ENCODE measurements around the gene FGGY.

FGGY gene

GRCh38 chr1:59408608-59409240 lies 111.8 kb downstream of the FGGY start:
- H3K27me3 ChIP-seq (ENCODE audit: insufficient read depth, low read length): no peaks in the 10 kb centered on the region
- H3K4me1 ChIP-seq (ENCODE audit: insufficient read depth, low read length): peaks cover 12% of the 10 kb centered on the region
- H3K27ac ChIP-seq (ENCODE audit: low read depth, low read length): no peak overlapping the region
- no peak overlapping the region for H3K9ac ChIP-seq (ENCODE audit: low read depth, low read length)
- no peaks in the 10 kb centered on the region for H3K9me3 ChIP-seq (ENCODE audit: insufficient read depth, low read depth, low read length)
- H3K4me3 ChIP-seq (ENCODE audit: low read length): no peak overlapping the region
- 78% methylated on average over 4 of the region's 4 CpGs for WGBS
- H3K36me3 ChIP-seq (ENCODE audit: insufficient read depth, low read length): no peaks in the 10 kb centered on the region

- Histone ChIP-seq H3K4me3 (ENCODE audit: low read length) (no peak overlapping the region), H3K9ac (ENCODE audit: low read depth, low read length) (no peak overlapping the region), H3K27ac (ENCODE audit: low read depth, low read length) (no peak overlapping the region), H3K9me3 (ENCODE audit: insufficient read depth, low read depth, low read length) (no peaks in the 10 kb centered on the region), H3K27me3 (ENCODE audit: insufficient read depth, low read length) (no peaks in the 10 kb centered on the region), H3K36me3 (ENCODE audit: insufficient read depth, low read length) (no peaks in the 10 kb centered on the region), H3K4me1 (ENCODE audit: insufficient read depth, low read length) (peaks cover 12% of the 10 kb centered on the region)
Observed at GRCh38 chr1:59409549-59409948, 112.7 kb downstream of the FGGY start.

- H3K9me3 ChIP-seq (ENCODE audit: insufficient read depth, low read depth, low read length): no peaks in the 10 kb centered on the region
Observed at GRCh38 chr1:59409986-59410385, 113.1 kb downstream of the FGGY start.

GRCh38 chr1:59410457-59410856 lies 113.6 kb downstream of the FGGY start:
- peaks cover 12% of the 10 kb centered on the region for H3K4me1 ChIP-seq (ENCODE audit: insufficient read depth, low read length)
- H3K27me3 ChIP-seq (ENCODE audit: insufficient read depth, low read length): no peaks in the 10 kb centered on the region
- no peak overlapping the region for H3K9ac ChIP-seq (ENCODE audit: low read depth, low read length)
- H3K4me3 ChIP-seq (ENCODE audit: low read length): no peak overlapping the region
- H3K9me3 ChIP-seq (ENCODE audit: insufficient read depth, low read depth, low read length): no peaks in the 10 kb centered on the region
- H3K36me3 ChIP-seq (ENCODE audit: insufficient read depth, low read length): no peaks in the 10 kb centered on the region
- H3K27ac ChIP-seq (ENCODE audit: low read depth, low read length): no peak overlapping the region
- 100% methylated on average over 1 of the region's 2 CpGs for WGBS

More at GRCh38 chr1:59409986-59410385, 113.1 kb downstream of the FGGY start:
- Histone ChIP-seq H3K36me3 (ENCODE audit: insufficient read depth, low read length) (no peaks in the 10 kb centered on the region), H3K4me1 (ENCODE audit: insufficient read depth, low read length) (peaks cover 12% of the 10 kb centered on the region), H3K27ac (ENCODE audit: low read depth, low read length) (no peak overlapping the region), H3K4me3 (ENCODE audit: low read length) (no peak overlapping the region), H3K27me3 (ENCODE audit: insufficient read depth, low read length) (no peaks in the 10 kb centered on the region), H3K9ac (ENCODE audit: low read depth, low read length) (no peak overlapping the region)
- WGBS: 98% methylated on average over 2 of the region's 2 CpGs

- Histone ChIP-seq H3K36me3 (ENCODE audit: insufficient read depth, low read length) (no peaks in the 10 kb centered on the region), H3K27ac (ENCODE audit: low read depth, low read length) (no peak overlapping the region), H3K9ac (ENCODE audit: low read depth, low read length) (no peak overlapping the region), H3K4me3 (ENCODE audit: low read length) (no peak overlapping the region), H3K27me3 (ENCODE audit: insufficient read depth, low read length) (no peaks in the 10 kb centered on the region), H3K9me3 (ENCODE audit: insufficient read depth, low read depth, low read length) (no peaks in the 10 kb centered on the region), H3K4me1 (ENCODE audit: insufficient read depth, low read length) (peaks cover 12% of the 10 kb centered on the region)
- WGBS: 99% methylated on average over 3 of the region's 3 CpGs
Observed at GRCh38 chr1:59411147-59411546, 114.3 kb downstream of the FGGY start.

GRCh38 chr1:59412718-59413326 lies 115.9 kb downstream of the FGGY start:
- H3K9me3 ChIP-seq (ENCODE audit: insufficient read depth, low read depth, low read length): no peaks in the 10 kb centered on the region
- WGBS: 82% methylated on average over 2 of the region's 2 CpGs
- no peak overlapping the region for H3K9ac ChIP-seq (ENCODE audit: low read depth, low read length)
- no peaks in the 10 kb centered on the region for H3K36me3 ChIP-seq (ENCODE audit: insufficient read depth, low read length)
- H3K4me1 ChIP-seq (ENCODE audit: insufficient read depth, low read length): peaks cover 14% of the 10 kb centered on the region
- H3K4me3 ChIP-seq (ENCODE audit: low read length): no peak overlapping the region
- H3K27ac ChIP-seq (ENCODE audit: low read depth, low read length): no peak overlapping the region
- H3K27me3 ChIP-seq (ENCODE audit: insufficient read depth, low read length): no peaks in the 10 kb centered on the region

- H3K9me3 ChIP-seq (ENCODE audit: insufficient read depth, low read depth, low read length): no peaks in the 10 kb centered on the region
- H3K9ac ChIP-seq (ENCODE audit: low read depth, low read length): no peak overlapping the region
- 91% methylated on average over 1 of the region's 1 CpG for WGBS
- H3K4me3 ChIP-seq (ENCODE audit: low read length): no peak overlapping the region
- H3K27ac ChIP-seq (ENCODE audit: low read depth, low read length): no peak overlapping the region
- H3K4me1 ChIP-seq (ENCODE audit: insufficient read depth, low read length): peaks cover 18% of the 10 kb centered on the region
- no peaks in the 10 kb centered on the region for H3K36me3 ChIP-seq (ENCODE audit: insufficient read depth, low read length)
- H3K27me3 ChIP-seq (ENCODE audit: insufficient read depth, low read length): no peaks in the 10 kb centered on the region
Observed at GRCh38 chr1:59413327-59413720, 116.4 kb downstream of the FGGY start.

GRCh38 chr1:59414406-59415133 lies 117.7 kb downstream of the FGGY start:
- WGBS: 94% methylated on average over 6 of the region's 6 CpGs
- Histone ChIP-seq H3K4me1 (ENCODE audit: insufficient read depth, low read length) (peaks cover 19% of the 10 kb centered on the region), H3K27ac (ENCODE audit: low read depth, low read length) (no peak overlapping the region), H3K9me3 (ENCODE audit: insufficient read depth, low read depth, low read length) (no peaks in the 10 kb centered on the region), H3K4me3 (ENCODE audit: low read length) (no peak overlapping the region), H3K36me3 (ENCODE audit: insufficient read depth, low read length) (no peaks in the 10 kb centered on the region), H3K27me3 (ENCODE audit: insufficient read depth, low read length) (no peaks in the 10 kb centered on the region), H3K9ac (ENCODE audit: low read depth, low read length) (no peak overlapping the region)

- H3K9me3 ChIP-seq (ENCODE audit: insufficient read depth, low read depth, low read length): no peaks in the 10 kb centered on the region
- 95% methylated on average over 5 of the region's 5 CpGs for WGBS
Observed at GRCh38 chr1:59415286-59415850, 118.5 kb downstream of the FGGY start.

GRCh38 chr1:59415881-59416280 lies 119.0 kb downstream of the FGGY start:
- no peaks in the 10 kb centered on the region for H3K27me3 ChIP-seq (ENCODE audit: insufficient read depth, low read length)
- no peaks in the 10 kb centered on the region for H3K9me3 ChIP-seq (ENCODE audit: insufficient read depth, low read depth, low read length)
- H3K4me1 ChIP-seq (ENCODE audit: insufficient read depth, low read length): peaks cover 22% of the 10 kb centered on the region
- no peak overlapping the region for H3K27ac ChIP-seq (ENCODE audit: low read depth, low read length)
- no peaks in the 10 kb centered on the region for H3K36me3 ChIP-seq (ENCODE audit: insufficient read depth, low read length)
- no peak overlapping the region for H3K9ac ChIP-seq (ENCODE audit: low read depth, low read length)
- H3K4me3 ChIP-seq (ENCODE audit: low read length): no peak overlapping the region

More at GRCh38 chr1:59415286-59415850, 118.5 kb downstream of the FGGY start:
- Histone ChIP-seq H3K27me3 (ENCODE audit: insufficient read depth, low read length) (no peaks in the 10 kb centered on the region), H3K9ac (ENCODE audit: low read depth, low read length) (no peak overlapping the region), H3K4me3 (ENCODE audit: low read length) (no peak overlapping the region), H3K4me1 (ENCODE audit: insufficient read depth, low read length) (peaks cover 22% of the 10 kb centered on the region), H3K27ac (ENCODE audit: low read depth, low read length) (no peak overlapping the region), H3K36me3 (ENCODE audit: insufficient read depth, low read length) (no peaks in the 10 kb centered on the region)

- Histone ChIP-seq H3K9ac (ENCODE audit: low read depth, low read length) (no peak overlapping the region), H3K27ac (ENCODE audit: low read depth, low read length) (no peak overlapping the region), H3K4me3 (ENCODE audit: low read length) (no peak overlapping the region), H3K27me3 (ENCODE audit: insufficient read depth, low read length) (no peaks in the 10 kb centered on the region), H3K4me1 (ENCODE audit: insufficient read depth, low read length) (peaks cover 22% of the 10 kb centered on the region), H3K36me3 (ENCODE audit: insufficient read depth, low read length) (no peaks in the 10 kb centered on the region), H3K9me3 (ENCODE audit: insufficient read depth, low read depth, low read length) (no peaks in the 10 kb centered on the region)
Observed at GRCh38 chr1:59417406-59417805, 120.5 kb downstream of the FGGY start.
